Islet precursor cell (in vitro differentiated cells): ENCODE measurements around the gene RNF186.
A peak's percentile ranks its signal among the peaks of the same experiment; 100 is the strongest.
"Not testable (repeated sequence)": the region's sequence is repeated elsewhere in the genome, so short reads cannot be mapped to it uniquely, and the experiment has no call there.

Experiments
- DNase-seq: peaks from one replicate; pipeline ENCODE4 v3.0.0-alpha.2; 2018

The RNF186 gene

DNA sequence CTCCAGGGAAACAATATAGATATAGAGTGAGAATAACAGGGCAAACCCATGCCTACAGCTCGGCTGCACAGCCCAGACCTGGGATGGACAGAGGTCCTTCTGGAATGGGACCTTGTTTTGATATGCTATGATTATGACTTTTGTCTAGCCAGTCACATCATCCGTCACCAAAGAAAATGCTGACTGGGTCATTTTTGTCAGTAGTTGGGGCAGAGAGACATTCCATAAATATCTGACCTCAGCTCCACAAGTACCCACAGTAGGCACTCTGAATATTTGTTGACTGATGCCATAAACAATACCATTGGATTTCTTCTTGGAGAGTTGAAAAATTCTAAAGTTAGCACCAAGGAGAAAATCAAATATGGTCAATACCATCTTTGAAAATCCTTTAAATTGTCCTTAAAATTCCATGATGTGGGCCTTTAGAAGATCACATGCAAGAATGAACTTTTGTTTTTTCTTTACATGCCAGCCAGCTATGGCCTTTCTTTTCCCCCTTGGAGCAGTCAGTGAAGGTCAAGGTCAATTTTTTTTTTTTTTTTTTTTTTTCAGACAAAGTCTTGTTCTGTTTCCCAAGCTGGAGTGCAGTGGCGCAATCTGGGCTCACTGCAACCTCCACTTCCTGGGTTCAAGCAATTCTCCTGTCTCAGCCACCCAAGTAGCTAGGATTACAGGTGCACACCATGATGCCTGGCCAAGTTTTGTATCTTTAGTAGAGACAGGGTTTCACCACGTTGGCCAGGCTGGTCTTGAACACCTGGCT is 22.7 kb downstream of the RNF186 start:
- DNase-seq = no peak

DNA sequence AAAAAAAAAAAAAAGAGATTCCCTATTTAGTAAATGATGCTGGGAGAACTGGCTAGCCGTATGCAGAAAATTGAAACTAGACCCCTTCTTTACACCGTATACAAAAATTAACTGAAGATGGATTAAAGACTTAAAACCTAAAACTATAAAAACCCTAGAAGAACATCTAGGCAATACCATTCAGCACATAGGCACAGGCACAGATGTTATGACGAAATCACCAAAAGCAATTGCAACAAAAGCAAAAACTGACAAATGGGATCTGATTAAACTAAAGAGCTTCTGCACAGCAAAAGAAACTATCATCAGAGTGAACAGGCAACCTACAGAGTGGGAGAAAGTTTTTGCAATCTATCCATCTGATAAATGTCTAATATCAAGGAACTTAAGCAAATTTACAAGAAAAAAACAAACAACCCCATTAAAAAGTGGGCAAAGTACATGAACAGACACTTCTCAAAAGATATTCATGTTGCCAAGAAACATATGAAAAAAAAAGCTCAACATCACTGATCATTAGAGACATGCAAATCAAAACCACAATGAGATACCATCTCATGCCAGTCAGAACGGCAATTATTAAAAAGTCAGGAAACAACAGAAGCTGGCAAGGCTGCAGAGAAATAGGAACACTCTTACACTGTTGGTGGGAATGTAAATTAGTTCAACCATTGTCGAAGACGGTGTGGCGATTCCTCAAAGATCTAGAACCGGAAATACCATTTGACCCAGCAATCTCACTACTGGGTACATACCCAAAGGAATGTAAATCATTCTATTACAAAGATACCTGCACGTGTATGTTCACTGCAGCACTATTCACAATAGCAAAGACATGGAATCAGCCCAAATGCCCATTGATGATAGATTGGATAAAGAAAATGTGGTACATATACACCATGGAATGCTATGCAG is 24.8 kb downstream of the RNF186 start:
- DNase-seq = not testable (repeated sequence)

DNA sequence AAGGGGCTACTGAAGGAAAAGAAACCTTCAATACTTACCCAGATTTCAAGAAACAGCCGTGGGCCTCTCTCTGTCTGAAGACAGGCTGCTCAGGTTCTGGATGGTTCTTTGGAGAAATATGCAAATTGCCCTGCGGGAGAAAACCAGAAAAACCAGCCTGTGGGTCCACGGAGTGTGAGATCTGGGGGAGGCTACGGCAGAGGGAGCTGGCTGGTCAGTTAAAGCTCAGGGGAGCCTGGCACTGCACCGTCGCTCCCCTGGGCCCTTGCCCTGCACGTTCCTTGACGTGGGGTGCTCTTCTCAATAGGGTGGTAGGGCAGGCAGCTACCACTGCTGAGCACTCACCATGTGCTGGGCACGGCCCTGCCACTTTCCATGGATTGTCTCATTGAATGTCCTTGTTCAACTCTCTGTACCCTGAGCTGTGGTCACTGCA is 28.1 kb downstream of the RNF186 start:
- DNase-seq = peak; percentile 87

DNA sequence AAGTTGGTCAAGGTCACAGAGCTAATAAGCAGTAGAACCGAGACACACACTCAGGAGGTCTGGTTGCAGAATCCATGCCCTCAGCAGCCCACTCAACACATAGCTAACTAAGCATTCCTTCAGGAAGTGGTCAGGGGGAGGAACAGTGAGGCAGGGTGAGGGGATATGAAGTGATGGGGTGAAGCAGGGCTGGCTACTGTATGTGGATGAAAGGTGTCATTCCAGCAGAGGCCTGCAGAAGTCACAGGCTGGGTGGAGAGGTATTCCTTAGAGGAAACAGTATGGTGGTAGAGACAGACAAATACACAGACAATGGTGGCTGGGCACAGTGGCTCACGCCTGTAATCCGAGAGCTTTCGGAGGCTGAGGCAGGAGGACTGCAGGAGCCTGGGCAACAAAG is 29.4 kb downstream of the RNF186 start:
- peak; percentile 65 for DNase-seq

DNA sequence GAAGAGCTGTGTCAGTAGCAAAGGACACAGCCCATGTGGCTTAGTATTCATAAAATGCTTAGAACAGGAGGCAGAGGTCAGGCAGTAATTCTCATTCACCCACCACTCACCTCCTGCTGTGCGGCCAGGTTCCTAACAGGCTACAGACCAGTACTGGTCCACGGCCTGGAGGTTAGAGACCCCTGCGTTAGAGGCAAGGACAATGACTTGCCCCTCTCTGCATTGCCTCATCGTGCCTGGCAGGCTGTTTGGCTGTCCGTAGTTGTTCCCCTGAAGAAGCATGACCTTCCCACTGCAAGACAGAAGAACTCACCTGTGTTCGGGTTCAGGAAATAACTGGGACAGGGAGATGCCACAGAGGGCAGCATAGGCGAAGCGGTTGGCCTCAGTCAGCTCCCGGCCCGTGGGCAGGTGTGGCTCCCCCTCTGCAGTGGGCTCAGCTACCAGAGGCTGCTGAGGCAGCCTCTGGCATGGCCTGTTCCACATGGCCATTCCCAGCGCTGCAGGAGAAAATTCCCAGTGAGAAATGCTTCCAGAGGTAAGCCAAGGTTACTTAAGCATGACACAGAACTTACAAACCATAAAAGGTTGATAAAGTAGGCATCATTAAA is 34.7 kb downstream of the RNF186 start:
- no peak for DNase-seq

DNA sequence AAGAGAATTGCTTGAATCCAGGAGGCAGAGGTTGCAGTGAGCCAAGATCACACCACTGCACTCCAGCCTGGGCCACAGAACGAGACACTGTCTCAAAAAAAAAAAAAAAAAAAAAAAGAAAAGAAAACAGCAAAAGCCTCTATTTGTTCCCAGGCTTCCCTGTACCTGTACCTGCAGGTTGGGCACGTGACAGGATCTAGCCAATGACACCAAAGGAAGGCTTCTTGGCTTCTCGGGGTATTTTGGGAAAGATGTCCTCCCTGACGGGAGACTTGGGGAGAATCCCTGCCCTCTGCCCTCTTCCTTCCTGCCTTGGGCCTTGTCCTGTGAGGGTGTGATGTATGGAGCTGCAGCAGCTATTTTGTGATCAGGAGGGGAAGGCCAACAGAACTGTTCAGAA is 38.1 kb downstream of the RNF186 start:
- DNase-seq = no peak

DNA sequence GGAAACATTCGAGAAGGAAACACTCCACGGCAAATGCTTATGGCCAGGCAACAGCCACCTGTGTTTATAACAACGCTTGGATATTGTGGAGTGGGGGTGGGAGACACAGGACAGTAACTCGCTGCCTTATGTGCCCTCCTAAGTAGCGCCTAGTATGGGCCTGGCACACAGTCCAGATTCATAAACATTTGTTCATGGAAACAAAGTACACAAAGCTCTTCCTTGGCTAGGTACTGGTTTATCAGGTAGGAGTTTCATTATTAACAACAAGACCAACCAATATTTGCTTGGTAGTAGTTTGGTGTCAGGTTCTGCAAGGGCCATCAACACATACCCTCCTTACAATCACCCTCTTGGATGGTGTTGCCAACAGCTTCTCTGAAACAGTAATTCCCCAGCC is 38.8 kb downstream of the RNF186 start:
- no peak for DNase-seq

DNA sequence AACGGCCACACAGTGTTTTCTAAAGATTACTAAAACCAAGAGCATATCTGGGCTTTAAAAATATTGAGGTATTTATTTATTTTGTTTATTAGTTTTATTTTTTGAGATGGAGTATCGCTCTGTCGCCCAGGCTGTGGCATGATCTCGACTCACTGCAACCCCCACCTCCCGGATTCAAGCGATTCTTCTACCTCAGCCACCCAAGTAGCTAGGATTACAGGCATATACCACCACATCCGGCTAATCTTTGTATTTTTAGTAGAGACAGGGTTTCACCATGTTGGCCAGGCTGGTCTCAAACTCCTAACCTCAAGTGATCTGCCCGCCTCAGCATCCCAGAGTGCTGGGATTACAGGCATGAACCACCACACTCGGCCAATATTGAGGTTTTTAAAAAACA is 39.3 kb downstream of the RNF186 start:
- no peak for DNase-seq

DNA sequence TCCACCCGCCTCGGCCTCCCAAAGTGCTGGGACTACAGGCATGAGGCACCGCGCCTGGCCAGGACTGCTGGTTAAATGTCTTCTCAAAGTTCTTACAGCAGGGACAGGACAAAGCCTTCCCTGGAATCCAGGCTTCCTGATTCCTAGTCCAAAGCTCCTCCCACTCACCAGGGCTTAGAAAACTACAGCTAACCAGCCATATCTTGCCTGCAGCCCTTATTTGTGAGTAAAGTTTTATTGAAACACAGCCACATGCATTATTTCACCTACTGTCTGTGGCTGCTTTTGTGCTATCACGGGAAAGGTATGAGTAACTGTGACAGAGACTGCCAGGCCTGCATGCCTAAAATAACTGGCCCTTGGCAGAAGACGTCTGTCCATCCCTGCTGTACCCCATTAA is 39.8 kb downstream of the RNF186 start:
- no peak for DNase-seq

DNA sequence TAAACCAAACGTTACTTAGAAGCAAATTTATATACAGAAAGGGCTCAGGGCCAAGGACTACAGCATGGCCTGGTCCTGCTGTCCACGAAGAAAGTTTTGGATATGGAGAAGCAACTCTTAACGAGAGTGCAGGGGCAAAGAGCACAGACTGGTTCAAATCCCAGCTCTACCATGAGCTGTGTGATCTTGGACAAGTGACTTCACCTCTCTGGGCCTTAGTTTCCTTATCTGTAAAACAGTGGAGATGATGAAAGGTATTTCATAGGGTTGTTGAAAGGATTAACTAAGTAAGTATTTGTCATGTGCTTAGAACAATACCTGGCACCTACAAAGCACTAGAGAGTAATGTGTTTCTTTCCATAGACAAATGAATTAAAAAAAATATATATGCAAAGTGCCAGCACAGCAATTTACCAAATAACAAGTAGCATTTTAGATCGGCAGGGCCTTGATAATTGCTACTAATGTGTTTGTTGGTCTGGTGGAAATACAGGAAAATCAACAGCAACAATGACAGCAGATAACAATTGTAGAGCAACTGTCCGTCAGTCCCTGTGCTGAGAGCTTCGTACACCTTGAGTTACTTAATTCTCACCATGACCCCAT is 40.8 kb downstream of the RNF186 start:
- DNase-seq = no peak

DNA sequence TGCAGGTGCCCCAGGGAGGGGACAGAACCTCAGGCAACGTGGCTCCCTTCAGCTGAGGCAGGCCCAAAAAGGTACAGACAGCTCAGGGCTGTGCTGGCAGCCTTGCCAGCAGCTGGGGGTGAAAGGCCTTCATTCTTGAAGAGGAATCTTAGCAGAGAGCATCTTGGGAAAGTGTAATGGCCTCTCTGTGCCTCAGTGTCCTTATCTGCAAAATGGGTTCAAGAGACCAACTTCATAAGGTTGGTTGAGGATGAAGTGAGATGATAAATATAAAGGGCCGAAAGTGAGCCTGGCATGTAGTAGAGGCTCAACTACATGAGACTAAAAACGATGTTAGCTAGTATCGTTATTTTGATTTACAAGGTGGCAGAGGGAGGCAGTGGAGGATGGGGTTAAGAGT is 41.6 kb downstream of the RNF186 start:
- DNase-seq = no peak

DNA sequence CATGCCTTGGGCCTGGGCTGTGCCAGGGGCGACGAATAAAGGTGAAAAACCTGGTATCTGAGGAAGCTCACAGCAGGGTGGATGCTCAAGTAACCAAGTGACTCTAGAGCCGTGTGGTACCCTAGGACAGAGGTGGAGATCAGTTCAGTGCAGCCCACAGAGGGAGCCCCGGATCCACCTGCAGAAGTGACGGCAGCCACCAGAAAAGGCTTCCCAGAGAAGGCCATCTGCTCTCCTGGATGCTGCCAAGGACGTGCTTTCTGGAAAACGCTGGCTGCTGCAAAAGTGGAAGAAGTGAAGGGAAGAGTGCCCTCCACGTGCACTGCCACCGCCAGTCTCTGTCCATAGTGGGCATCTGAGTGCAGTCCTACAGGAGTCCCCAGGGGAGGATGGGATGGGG is 43.0 kb downstream of the RNF186 start:
- no peak for DNase-seq

DNA sequence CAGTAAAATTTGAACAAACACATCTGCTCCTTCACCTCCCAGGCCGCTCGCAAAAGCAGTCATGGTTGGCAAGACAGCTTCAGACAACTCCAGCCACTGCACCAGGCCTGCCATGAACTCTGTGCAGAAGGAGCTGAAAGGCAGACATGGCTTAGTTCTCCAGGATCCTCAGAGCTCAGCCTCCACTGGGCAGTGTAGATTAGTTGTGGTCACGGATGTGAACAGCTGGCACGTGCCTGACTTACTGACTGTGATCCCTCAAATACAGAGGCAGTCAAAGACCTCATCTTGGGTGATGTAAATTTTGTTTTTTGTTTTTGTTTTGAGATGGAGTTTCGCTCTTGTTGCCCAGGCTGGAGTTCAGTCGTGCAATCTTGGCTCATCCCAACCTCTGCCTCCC is 43.7 kb downstream of the RNF186 start:
- no peak for DNase-seq

DNA sequence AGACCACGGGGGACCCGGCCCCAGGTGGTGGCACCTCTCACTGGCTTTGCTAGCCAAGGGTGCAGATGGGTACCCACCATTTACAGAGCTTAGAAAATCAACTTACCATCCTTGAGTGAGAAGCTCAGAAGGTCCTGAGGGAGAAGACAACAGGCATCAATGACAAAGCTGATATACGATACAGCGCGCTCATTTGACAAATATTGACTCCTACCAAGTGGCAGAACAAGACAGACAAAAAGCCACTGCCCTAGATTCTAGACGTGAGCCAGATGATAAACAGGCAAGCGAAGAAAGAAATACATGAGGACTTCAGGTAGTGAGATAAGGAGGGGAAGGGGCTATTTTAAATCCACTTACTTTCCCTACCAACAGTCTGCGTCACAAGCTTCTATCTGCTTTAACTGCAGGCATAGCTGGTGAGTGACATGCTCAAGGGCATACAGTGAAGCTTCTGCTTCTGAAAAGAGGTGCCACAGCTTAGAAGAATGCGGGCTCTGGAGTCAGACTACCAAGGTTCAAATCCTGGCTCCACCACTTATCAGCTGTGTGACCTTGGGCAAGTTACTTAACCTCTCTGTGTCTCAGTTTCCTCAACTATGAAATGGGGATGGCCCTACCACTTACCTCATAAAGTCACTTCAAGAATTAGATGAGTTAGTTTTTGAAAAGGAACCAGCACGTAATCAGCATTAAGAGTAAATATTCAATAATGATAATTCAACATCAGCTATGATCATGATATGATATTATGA is 44.5 kb downstream of the RNF186 start:
- DNase-seq = no peak

DNA sequence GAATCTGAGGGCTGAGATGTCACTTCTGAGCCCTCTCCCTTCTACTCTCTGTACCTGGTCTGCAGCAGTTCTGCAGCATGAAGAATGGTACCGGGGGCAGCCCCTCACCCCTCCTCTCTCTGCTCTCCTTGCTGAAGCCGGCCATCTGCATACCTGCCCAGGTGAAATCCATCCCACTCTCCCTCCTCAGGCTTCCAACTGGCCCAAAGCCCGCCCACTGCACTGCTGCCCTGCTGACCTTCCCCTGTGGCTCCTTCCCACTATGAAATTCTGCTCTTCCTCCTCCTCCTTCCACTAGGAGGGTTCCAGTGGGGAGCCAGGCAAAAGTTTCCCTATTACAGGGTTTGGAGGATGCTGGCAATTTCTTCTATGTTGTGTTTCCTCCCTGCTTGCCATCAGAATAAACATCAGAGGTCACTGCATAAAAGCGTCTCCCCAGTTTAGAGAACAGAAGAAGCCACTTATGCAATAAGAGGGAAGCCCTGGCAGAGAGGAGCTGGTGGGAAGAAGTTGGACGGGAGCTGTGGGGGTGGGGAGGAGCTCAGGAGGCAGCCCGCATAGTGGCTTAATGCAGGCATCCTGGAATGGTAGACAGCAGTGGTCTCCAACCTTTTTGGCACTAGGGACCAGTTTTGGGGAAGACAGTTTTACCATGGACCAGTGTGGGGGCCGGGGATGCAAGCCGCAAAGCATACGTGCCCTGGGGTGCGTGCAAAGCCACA is 45.7 kb downstream of the RNF186 start:
- DNase-seq = no peak

DNA sequence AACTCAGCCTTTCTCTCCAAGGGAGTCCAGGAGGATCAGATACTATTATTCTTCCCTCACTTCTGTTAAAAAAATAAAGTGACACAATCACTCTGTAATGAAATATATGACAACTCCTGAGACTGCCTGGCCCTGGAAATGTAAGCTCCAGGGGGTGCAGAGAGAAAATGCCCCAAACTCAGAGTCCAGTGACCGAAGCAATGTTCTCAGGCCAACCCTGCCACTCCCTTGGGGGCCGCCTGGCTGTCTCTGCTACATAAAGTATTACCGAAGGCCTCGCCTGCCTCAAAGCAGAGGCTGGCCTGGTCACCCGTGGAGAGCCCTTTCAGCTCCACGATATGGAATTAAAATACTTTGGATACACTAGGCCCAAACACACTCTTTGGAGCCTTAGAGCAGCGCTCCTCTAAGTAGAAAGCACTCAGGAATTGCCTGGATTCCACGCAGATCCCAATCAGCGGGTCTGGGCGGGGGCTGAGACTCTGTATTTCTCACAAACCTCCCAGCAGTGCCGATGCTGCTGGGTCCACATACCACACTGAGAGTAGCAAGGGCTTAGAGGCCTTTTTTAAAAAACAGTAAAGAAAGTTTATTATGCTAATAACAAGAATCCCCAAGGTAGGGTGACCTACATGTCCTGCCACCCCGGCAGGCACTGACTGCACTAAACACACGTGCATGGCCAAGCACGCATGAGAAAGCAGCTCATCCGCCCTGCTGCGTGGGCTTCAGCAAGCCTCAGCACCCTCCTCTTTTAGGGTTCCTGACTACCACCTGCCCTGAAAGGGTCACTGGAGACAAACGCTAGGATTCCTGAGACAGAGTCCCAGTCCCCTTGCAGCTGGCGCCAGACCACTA is 46.5 kb downstream of the RNF186 start:
- DNase-seq = peak; percentile 79

DNA sequence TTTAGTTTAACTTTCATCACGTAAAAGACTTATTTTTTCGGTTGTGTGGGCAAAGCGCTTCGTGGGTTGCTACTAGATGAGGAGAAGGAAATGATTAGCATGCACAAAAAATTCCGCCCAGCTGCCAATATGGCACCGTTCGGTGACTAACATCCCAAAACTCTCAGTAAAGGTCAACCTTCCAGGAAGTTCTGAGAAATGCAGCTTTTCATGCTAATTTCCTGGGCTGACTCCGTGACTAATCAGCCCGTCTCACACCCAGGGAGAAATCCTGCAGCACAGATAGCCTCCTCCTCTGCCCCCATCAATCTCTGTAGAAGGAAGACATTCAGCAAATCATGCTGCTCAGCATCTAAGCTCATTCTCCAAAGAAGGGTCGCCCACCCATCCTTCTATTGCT is 49.5 kb downstream of the RNF186 start:
- peak; percentile 85 for DNase-seq

DNA sequence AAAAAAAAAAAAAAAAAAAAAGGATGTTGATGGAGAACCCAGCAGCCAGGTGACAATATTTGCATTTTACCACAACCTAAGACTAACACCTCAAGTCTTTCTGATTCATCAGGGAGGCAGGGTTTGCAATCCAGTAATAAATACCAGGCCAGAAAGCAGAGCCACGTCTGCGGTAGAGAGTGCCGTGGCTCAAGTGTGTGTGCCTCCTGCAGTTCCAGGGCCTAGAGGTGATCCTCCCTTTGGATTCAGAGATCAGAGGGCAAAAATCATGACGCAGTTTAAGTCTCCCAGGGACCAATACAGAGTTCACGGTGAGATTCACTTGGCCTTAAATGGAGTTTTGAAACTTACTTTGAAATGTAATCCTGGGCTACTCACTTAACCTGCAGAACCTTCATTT is 50.2 kb downstream of the RNF186 start:
- DNase-seq = no peak
